HepG2 (cell line): ENCODE data around the gene ZBED1. TPM values are rescaled to one million over a fixed set of nuclear protein-coding genes. Genes with fewer than 3 reads are reported as not detected.

ENCODE experiments used
- AKAP8 ChIP-seq: sonication (generic); formaldehyde crosslinking; IDR thresholded peaks from 2 replicates; pipeline ENCODE4 v1.5.1; 2020; ENCODE audit warnings: mild to moderate bottlenecking, missing genetic modification reagents
- ARID3A ChIP-seq: IDR thresholded peaks from 2 replicates; pipeline ENCODE4 v1.6.1; 2012; ENCODE audit warnings: low read depth, low read length, improper control_type of control experiment
- ERF ChIP-seq: IDR thresholded peaks from 2 replicates; pipeline ENCODE4 v1.6.1; 2018; ENCODE audit warnings: missing biosample characterization, missing genetic modification reagents
- GATA4 ChIP-seq: sonication (generic); IDR thresholded peaks from 2 replicates; pipeline ENCODE4 v1.6.1; 2016; ENCODE audit warnings: antibody characterized with exemption, low read depth, borderline replicate concordance
- HNF4A ChIP-seq: sonication (generic); formaldehyde crosslinking; IDR thresholded peaks from 2 replicates; pipeline ENCODE4 v1.4.0; 2020; ENCODE audit warnings: missing genetic modification reagents
- MED13 ChIP-seq: sonication (generic); formaldehyde crosslinking; IDR thresholded peaks from 2 replicates; pipeline ENCODE4 v1.5.0; 2020; ENCODE audit warnings: missing genetic modification reagents
- MXD4 ChIP-seq: IDR thresholded peaks from 2 replicates; pipeline ENCODE4 v1.6.1; 2016; ENCODE audit warnings: mild to moderate bottlenecking, missing biosample characterization, missing genetic modification reagents
- PLSCR1 ChIP-seq: sonication (generic); formaldehyde crosslinking; IDR thresholded peaks from 2 replicates; pipeline ENCODE4 v1.5.0; 2020; ENCODE audit warnings: missing genetic modification reagents, mild to moderate bottlenecking, borderline replicate concordance
- SP2 ChIP-seq: sonication (generic); formaldehyde crosslinking; IDR thresholded peaks from 2 replicates; pipeline ENCODE4 v1.5.1; 2020; ENCODE audit warnings: mild to moderate bottlenecking, missing genetic modification reagents
- SRY ChIP-seq: sonication (generic); formaldehyde crosslinking; IDR thresholded peaks from 2 replicates; pipeline ENCODE4 v1.8.0; 2022; ENCODE audit warnings: mild to moderate bottlenecking, missing genetic modification reagents
- ZC3H13 ChIP-seq: sonication (generic); formaldehyde crosslinking; IDR thresholded peaks from 2 replicates; pipeline ENCODE4 v1.8.1; 2023; ENCODE audit warnings: mild to moderate bottlenecking, missing genetic modification reagents, moderate library complexity
- ZNF263 ChIP-seq: sonication (generic); formaldehyde crosslinking; IDR thresholded peaks from 2 replicates; pipeline ENCODE4 v1.4.0; 2020; ENCODE audit warnings: missing genetic modification reagents
- ZNF607 ChIP-seq: sonication (generic); formaldehyde crosslinking; IDR thresholded peaks from 2 replicates; pipeline ENCODE4 v1.5.1; 2020; ENCODE audit warnings: missing genetic modification reagents, mild to moderate bottlenecking, borderline replicate concordance
- ZNF646 ChIP-seq: sonication (generic); formaldehyde crosslinking; IDR thresholded peaks from 2 replicates; pipeline ENCODE4 v1.9.0; 2021; ENCODE audit warnings: mild to moderate bottlenecking, missing genetic modification reagents
- ZNF687 ChIP-seq: sonication (generic); formaldehyde crosslinking; IDR thresholded peaks from 2 replicates; pipeline ENCODE4 v1.5.1; 2020; ENCODE audit warnings: mild to moderate bottlenecking, missing genetic modification reagents, moderate library complexity
- polyA plus RNA-seq, 8 experiments: library from polyadenylated mRNA; depleted of rRNA in 3 of 8; stranded (reverse) in 7 of 8; unstranded in 1 of 8; fragments of >200 nt; fragmentation: Illumina TruSeq in 4 of 8; extraction: Trizol in 4 of 8; gene quantifications; 2 replicates each; pipeline versions ENCODE4 v1.2.1 to v1.2.3, GENCODE V29; 2011 to 2016; ENCODE audit warnings: low read depth in 4 of 8, missing spikeins in 1 of 8, mixed read lengths in 1 of 8; ENCODE audit not compliant: insufficient read depth in 1 of 8
- total RNA-seq, 5 experiments: library from RNA; depleted of rRNA; stranded (reverse); fragments of >200 nt; fragmentation: Illumina TruSeq; extraction: Trizol; gene quantifications; 2 replicates each; pipeline ENCODE4 v1.2.3, GENCODE V29; 2016; ENCODE audit warnings: low read depth in 1 of 5

Gene ZBED1
- total and polyA plus RNA-seq, 2 of the 13 experiments (the other 11 are each of a cell fraction or from before 2014, with no cell fraction given): 20.0 to 29.8 TPM

GRCh38 chrX:2500091-2500802 lies 529 bp downstream of the ZBED1 start (continued):
- TF ChIP-seq ARID3A (no peak), MED13 (CRISPR knock-in tag) (peak; percentile 56; the same call in 1 of the 2 replicates), ZC3H13 (CRISPR knock-in tag) (0 out of 2 replicates have a peak, but pooled peaks have one; percentile 55), ZNF646 (CRISPR knock-in tag) (no peak), HNF4A (peak; percentile 22; the same call in 1 of the 2 replicates), SP2 (no peak), ZNF263 (0 out of 2 replicates have a peak, but pooled peaks have one; percentile 11), GATA4 (no peak), ZNF607 (no peak), ERF (0 out of 2 replicates have a peak, but pooled peaks have one; percentile 30), SRY (CRISPR knock-in tag) (peak; percentile 25; the same call in 1 of the 2 replicates), AKAP8 (CRISPR knock-in tag) (no peak), PLSCR1 (CRISPR knock-in tag) (no peak), ZNF687 (CRISPR knock-in tag) (peak; percentile 71), MXD4 (CRISPR knock-in tag) (0 out of 2 replicates have a peak, but pooled peaks have one; percentile 42)
